Endothelial cell of umbilical vein (primary cell): ENCODE results near the gene CCDC121.

ENCODE experiments used
- EZH2 ChIP-seq: IDR thresholded peaks from 2 replicates; pipeline ENCODE4 v1.6.1; 2012; ENCODE audit warnings: borderline replicate concordance, low read depth, mild to moderate bottlenecking, moderate library complexity, low read length, inconsistent platforms; ENCODE audit not compliant: severe bottlenecking
- FOS ChIP-seq: IDR thresholded peaks from 2 replicates; pipeline ENCODE4 v1.6.1; 2011; ENCODE audit warnings: mild to moderate bottlenecking, low read length, moderate library complexity, borderline replicate concordance; ENCODE audit not compliant: insufficient read depth
- GATA2 ChIP-seq: IDR thresholded peaks from 2 replicates; pipeline ENCODE4 v1.7.0; 2011; ENCODE audit warnings: low read depth, mild to moderate bottlenecking, moderate library complexity, mixed read lengths, low read length; ENCODE audit not compliant: insufficient read length, insufficient read depth
- JUN ChIP-seq: IDR thresholded peaks from 2 replicates; pipeline ENCODE4 v1.6.1; 2011; ENCODE audit warnings: borderline replicate concordance, low read depth; ENCODE audit not compliant: insufficient read length, insufficient read depth
- POLR2A ChIP-seq: IDR thresholded peaks from 2 replicates; pipeline ENCODE4 v1.6.1; 2012; ENCODE audit warnings: low read depth, mild to moderate bottlenecking, control low read depth, low read length
- TF ChIP-seq, protein P1 (sequence below), 2 donors: IDR thresholded peaks; 1 replicate in 1 of 2; 2 replicates in 1 of 2; pipeline ENCODE4 v1.5.1; 2011; ENCODE audit warnings: low read length in 2 of 2, mild to moderate bottlenecking in 2 of 2, moderate library complexity in 2 of 2, control low read depth in 1 of 2, inconsistent platforms in 1 of 2, low read depth in 1 of 2; ENCODE audit not compliant: insufficient read depth in 1 of 2; ENCODE audit errors: extremely low read depth in 1 of 2
- TF ChIP-seq, protein P2 (sequence below): IDR thresholded peaks from 2 replicates; pipeline ENCODE4 v1.6.1; 2011; ENCODE audit not compliant: insufficient read depth, insufficient read length

DNA sequence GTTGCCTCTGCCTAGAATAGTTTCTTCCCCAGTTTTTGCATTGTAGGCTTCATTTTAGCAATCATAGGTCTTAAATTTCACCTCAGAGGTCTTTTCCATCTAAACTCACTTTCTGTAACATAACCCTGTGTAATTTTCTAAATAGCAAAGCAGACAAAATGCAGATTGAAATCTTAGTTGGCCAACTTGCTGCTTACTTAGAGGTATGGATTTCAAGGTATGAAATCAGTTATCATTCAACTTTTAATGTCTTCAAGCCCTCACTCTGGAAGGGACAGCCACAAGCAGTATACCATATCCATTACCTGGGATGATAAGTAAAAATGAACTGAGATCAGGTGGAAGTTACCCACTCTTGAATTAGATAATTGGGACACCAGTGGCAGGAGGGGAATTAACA lies 3.9 kb downstream of the CCDC121 start:
- TF ChIP-seq EZH2 (no peak), JUN (no peak), POLR2A (no peak), FOS (no peak), GATA2 (no peak)
- TF ChIP-seq, protein P1, sequence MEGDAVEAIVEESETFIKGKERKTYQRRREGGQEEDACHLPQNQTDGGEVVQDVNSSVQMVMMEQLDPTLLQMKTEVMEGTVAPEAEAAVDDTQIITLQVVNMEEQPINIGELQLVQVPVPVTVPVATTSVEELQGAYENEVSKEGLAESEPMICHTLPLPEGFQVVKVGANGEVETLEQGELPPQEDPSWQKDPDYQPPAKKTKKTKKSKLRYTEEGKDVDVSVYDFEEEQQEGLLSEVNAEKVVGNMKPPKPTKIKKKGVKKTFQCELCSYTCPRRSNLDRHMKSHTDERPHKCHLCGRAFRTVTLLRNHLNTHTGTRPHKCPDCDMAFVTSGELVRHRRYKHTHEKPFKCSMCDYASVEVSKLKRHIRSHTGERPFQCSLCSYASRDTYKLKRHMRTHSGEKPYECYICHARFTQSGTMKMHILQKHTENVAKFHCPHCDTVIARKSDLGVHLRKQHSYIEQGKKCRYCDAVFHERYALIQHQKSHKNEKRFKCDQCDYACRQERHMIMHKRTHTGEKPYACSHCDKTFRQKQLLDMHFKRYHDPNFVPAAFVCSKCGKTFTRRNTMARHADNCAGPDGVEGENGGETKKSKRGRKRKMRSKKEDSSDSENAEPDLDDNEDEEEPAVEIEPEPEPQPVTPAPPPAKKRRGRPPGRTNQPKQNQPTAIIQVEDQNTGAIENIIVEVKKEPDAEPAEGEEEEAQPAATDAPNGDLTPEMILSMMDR (IDR thresholded peaks at IDR 0.05; ENCODE audit: extremely low read depth in 1 of 2, insufficient read depth in 1 of 2, low read depth in 1 of 2, low read length in 2 of 2), result no peak
- TF ChIP-seq, protein P2, sequence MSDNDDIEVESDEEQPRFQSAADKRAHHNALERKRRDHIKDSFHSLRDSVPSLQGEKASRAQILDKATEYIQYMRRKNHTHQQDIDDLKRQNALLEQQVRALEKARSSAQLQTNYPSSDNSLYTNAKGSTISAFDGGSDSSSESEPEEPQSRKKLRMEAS, result no peak
